Gastrocnemius medialis (tissue), 4 donors: ENCODE measurements around the gene MBNL2. TPM values are rescaled to one million over a fixed set of nuclear protein-coding genes. Genes with fewer than 3 reads are reported as not detected.

Source experiments
- ATAC-seq, 2 donors: fragments of 150-250 bp; one replicate each; pipeline ENCODE4 v1.9.1; 2016
- DNase-seq, 2 donors: peaks; one replicate each; pipeline ENCODE4 v3.0.0-alpha.2; 2019
- H3K27ac ChIP-seq, 4 donors: fragments of 200-600 bp; sonication (generic); 1 replicate in 1 of 4; 2 replicates in 3 of 4; pipeline ENCODE4 v1.5.1; 2016 to 2018; ENCODE audit warnings: mild to moderate bottlenecking in 2 of 4, moderate library complexity in 1 of 4
- H3K27me3 ChIP-seq, 3 donors: fragments of 200-600 bp; sonication (generic) in 2 of 3; 1 replicate in 1 of 3; 2 replicates in 2 of 3; pipeline versions ENCODE4 v1.5.1 to v1.6.0; 2016 to 2019; ENCODE audit warnings: mild to moderate bottlenecking in 1 of 3, moderate library complexity in 1 of 3
- H3K36me3 ChIP-seq, 2 donors: fragments of 200-600 bp; sonication (generic) in 1 of 2; one replicate each; pipeline ENCODE4 v1.5.1; 2017 to 2018
- H3K4me1 ChIP-seq, 2 donors: fragments of 200-600 bp; sonication (generic) in 1 of 2; one replicate each; pipeline ENCODE4 v1.5.1; 2016 to 2017; ENCODE audit warnings: mild to moderate bottlenecking in 2 of 2
- H3K4me3 ChIP-seq, 4 donors: fragments of 200-600 bp; sonication (generic) in 3 of 4; 1 replicate in 1 of 4; 2 replicates in 3 of 4; pipeline ENCODE4 v1.5.1; 2016 to 2019; ENCODE audit warnings: mild to moderate bottlenecking in 2 of 4
- H3K9me3 ChIP-seq, 3 donors: fragments of 200-600 bp; sonication (generic) in 2 of 3; 1 replicate in 1 of 3; 2 replicates in 2 of 3; pipeline ENCODE4 v1.5.1; 2016 to 2019
- CTCF ChIP-seq, 5 experiments: fragments of 450-650 bp in 3 of 5; fragments of 200-600 bp in 2 of 5; sonication (generic) in 2 of 5; IDR thresholded peaks in 4 of 5; conservative IDR thresholded peaks in 1 of 5; 1 replicate in 4 of 5; 2 replicates in 1 of 5; pipeline ENCODE4 v1.5.1; 2016 to 2019; ENCODE audit warnings: antibody characterized with exemption in 5 of 5, mild to moderate bottlenecking in 3 of 5, moderate library complexity in 3 of 5
- POLR2A ChIP-seq, 2 donors: fragments of 450-650 bp; IDR thresholded peaks; one replicate each; pipeline ENCODE4 v1.6.1; 2017; ENCODE audit warnings: antibody characterized with exemption in 2 of 2, mild to moderate bottlenecking in 2 of 2, moderate library complexity in 2 of 2
- in situ Hi-C, 4 donors: fragments of 200-750 bp; cut with MboI; loops; one replicate each; pipeline versions ENCODE4 v1.15.0 to v1.8.0; 2017; ENCODE audit warnings: low sequenced_read_pairs in 4 of 4
- intact Hi-C: fragments of 100-400 bp; cut with DNase I; formaldehyde crosslinking; loops from one replicate; pipeline ENCODE4 v1.15.1; 2023; ENCODE audit warnings: low total_unique reads
- total RNA-seq, 4 donors: library from RNA; depleted of rRNA; stranded (reverse); fragments of >200 nt; gene quantifications; one replicate each; pipeline versions ENCODE4 v1.1.0 to v1.2.3, GENCODE V29; 2016

Gene MBNL2
- total RNA-seq, 4 donors from 2014 or later: 47.9 to 92.0 (median 71.3) TPM

GRCh38 chr13:97278435-97279411 is 56.6 kb downstream of the MBNL2 start:
- intact Hi-C loops (no loop called here), in situ Hi-C loops (no loop called here)
- Histone ChIP-seq H3K27me3 (no peaks in the 10 kb centered on the region), H3K4me1 (peaks cover 79 to 89% of the 10 kb centered on the region in 2 donors), H3K36me3 (peaks cover 0 to 8% of the 10 kb centered on the region in 2 donors), H3K4me3 (no peak overlapping the region), H3K27ac (peak overlapping the region; percentile 3 to 47 (median 27)), H3K9me3 (no peaks in the 10 kb centered on the region)
- no peak for DNase-seq
- TF ChIP-seq CTCF (IDR thresholded peaks at IDR 0.05 in 4 of 5, conservative IDR thresholded peaks at IDR 0.05 in 1 of 5): no peak
- no peak for TF ChIP-seq POLR2A (IDR thresholded peaks at IDR 0.05)
- ATAC-seq: peak in 1 of 2 donors; percentile 38

- DNase-seq (no peak), ATAC-seq (no peak)
- TF ChIP-seq CTCF (IDR thresholded peaks at IDR 0.05 in 4 of 5, conservative IDR thresholded peaks at IDR 0.05 in 1 of 5) (no peak), POLR2A (IDR thresholded peaks at IDR 0.05) (no peak)
- in situ Hi-C loops (no loop called here), intact Hi-C loops (no loop called here)
- H3K36me3 ChIP-seq: peaks cover 0 to 8% of the 10 kb centered on the region in 2 donors
- no peak overlapping the region for H3K4me3 ChIP-seq
- peak overlapping the region; percentile 3 to 47 (median 17) for H3K27ac ChIP-seq
- H3K4me1 ChIP-seq: peaks cover 79 to 89% of the 10 kb centered on the region in 2 donors
- no peaks in the 10 kb centered on the region for H3K9me3 ChIP-seq
- H3K27me3 ChIP-seq: no peaks in the 10 kb centered on the region
These were observed 57.8 kb downstream of the MBNL2 start for GRCh38 chr13:97279913-97280312.

GRCh38 chr13:97280478-97280877 is 58.3 kb downstream of the MBNL2 start:
- ATAC-seq (no peak), DNase-seq (no peak)
- H3K4me3 ChIP-seq: no peak overlapping the region
- peaks cover 79 to 89% of the 10 kb centered on the region in 2 donors for H3K4me1 ChIP-seq
- H3K27ac ChIP-seq: peak overlapping the region; percentile 3 to 47 (median 17)
- in situ Hi-C loops: no loop called here
- no peaks in the 10 kb centered on the region for H3K9me3 ChIP-seq
- H3K27me3 ChIP-seq: no peaks in the 10 kb centered on the region
- intact Hi-C loops: no loop called here
- peaks cover 0 to 8% of the 10 kb centered on the region in 2 donors for H3K36me3 ChIP-seq
- no peak for TF ChIP-seq CTCF (IDR thresholded peaks at IDR 0.05 in 4 of 5, conservative IDR thresholded peaks at IDR 0.05 in 1 of 5)
- no peak for TF ChIP-seq POLR2A (IDR thresholded peaks at IDR 0.05)

GRCh38 chr13:97281028-97281427 is 58.9 kb downstream of the MBNL2 start:
- no peak for DNase-seq
- no peak for ATAC-seq
- peaks cover 0 to 5% of the 10 kb centered on the region in 2 donors for H3K36me3 ChIP-seq
- H3K4me3 ChIP-seq: no peak overlapping the region
- H3K27me3 ChIP-seq: no peaks in the 10 kb centered on the region
- no peaks in the 10 kb centered on the region for H3K9me3 ChIP-seq
- peak overlapping the region in 1 of 4 donors; percentile 47 for H3K27ac ChIP-seq
- intact Hi-C loops (no loop called here), in situ Hi-C loops (no loop called here)
- TF ChIP-seq POLR2A (IDR thresholded peaks at IDR 0.05): no peak
- TF ChIP-seq CTCF (IDR thresholded peaks at IDR 0.05 in 4 of 5, conservative IDR thresholded peaks at IDR 0.05 in 1 of 5): no peak
- peaks cover 77 to 88% of the 10 kb centered on the region in 2 donors for H3K4me1 ChIP-seq
